ENCODE data around the gene LGMN.

The LGMN gene

DNA sequence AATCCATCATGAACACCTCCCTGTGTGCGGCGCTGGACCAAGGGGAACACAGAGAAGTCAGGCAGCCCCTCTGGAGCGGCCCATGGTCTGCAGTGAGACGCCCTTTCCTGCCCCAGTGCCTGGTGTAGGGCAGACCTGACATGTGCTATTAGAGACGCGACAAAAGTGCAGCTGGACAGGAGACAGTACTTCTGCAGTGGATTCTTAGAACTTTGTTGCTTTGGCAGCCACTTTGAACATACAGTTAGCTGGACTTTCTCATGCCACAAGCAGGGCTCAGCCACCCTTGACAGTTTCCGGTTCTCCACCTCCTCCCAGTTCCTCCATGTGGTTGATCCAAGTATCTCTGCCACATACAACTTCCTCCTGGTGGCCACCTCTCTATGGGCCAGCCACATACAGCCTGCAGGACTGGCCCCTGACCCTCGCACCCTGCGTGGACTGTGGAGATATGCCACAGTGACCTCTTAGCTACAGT, 45.9 kb downstream of the LGMN start:
- no peak overlapping the region for H3K27ac ChIP-seq (ENCODE audit: insufficient read depth, low read length, poor library complexity, severe bottlenecking)
- H3K4me3 ChIP-seq (ENCODE audit: insufficient read depth, low read depth, low read length, poor library complexity, severe bottlenecking), result no peak overlapping the region
- no peak for DNase-seq
- no peaks in the 10 kb centered on the region for H3K36me3 ChIP-seq (ENCODE audit: control insufficient read depth, insufficient read depth, low read length)
- H3K27me3 ChIP-seq (replicated peaks; ENCODE audit: control insufficient read depth, insufficient read depth, low read length, poor library complexity, severe bottlenecking), result no peaks in the 10 kb centered on the region
- H3K9me3 ChIP-seq (ENCODE audit: control insufficient read depth, low read length), result no peaks in the 10 kb centered on the region
- no peaks in the 10 kb centered on the region for H3K4me1 ChIP-seq (ENCODE audit: control insufficient read depth, insufficient read depth, low read length, poor library complexity, severe bottlenecking)

DNA sequence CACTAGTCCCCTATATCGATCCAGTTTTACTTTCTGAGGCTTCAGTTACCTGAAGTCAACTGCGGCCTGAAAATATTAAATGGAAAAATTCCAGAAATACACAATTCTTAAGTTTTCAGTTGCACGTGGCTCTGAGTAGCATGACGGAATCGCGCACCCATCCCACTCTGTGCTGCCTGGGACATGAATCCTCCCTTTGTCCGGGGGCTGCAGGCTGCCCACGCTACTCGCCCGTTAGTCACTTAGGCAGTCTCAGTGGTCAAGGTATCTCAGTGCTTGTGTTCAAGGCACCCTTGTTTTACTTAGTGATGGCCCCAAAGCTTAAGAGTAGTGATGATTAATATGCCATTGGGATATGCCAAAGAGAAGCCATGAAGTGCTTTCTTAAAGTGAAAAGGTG, 46.6 kb downstream of the LGMN start:
- DNase-seq, result no peak
- H3K9me3 ChIP-seq (ENCODE audit: control insufficient read depth, low read length), result no peaks in the 10 kb centered on the region
- no peak overlapping the region for H3K27ac ChIP-seq (ENCODE audit: insufficient read depth, low read length, poor library complexity, severe bottlenecking)
- no peaks in the 10 kb centered on the region for H3K4me1 ChIP-seq (ENCODE audit: control insufficient read depth, insufficient read depth, low read length, poor library complexity, severe bottlenecking)
- no peaks in the 10 kb centered on the region for H3K27me3 ChIP-seq (replicated peaks; ENCODE audit: control insufficient read depth, insufficient read depth, low read length, poor library complexity, severe bottlenecking)
- no peak overlapping the region for H3K4me3 ChIP-seq (ENCODE audit: insufficient read depth, low read depth, low read length, poor library complexity, severe bottlenecking)
- no peaks in the 10 kb centered on the region for H3K36me3 ChIP-seq (ENCODE audit: control insufficient read depth, insufficient read depth, low read length)

DNA sequence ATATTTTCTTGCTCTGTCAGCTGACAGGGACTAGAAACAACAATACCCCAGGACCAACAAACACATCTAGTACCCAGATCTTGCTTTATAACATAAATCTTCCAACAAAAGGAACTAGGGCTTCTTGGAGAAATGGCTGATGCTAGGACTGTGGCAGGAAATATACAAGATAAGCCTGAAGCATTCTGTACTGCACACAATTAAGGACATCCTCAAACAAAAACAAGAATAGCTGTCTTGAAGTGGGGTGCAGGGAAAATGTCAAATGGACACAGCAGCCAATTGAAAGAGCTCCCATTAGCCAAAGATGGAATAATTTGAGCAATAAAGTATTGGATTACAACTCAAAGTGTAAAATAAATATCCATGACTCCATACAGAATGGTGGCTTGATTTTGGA, 50.0 kb downstream of the LGMN start:
- Histone ChIP-seq H3K9me3 (ENCODE audit: control insufficient read depth, low read length) (no peaks in the 10 kb centered on the region), H3K27ac (ENCODE audit: insufficient read depth, low read length, poor library complexity, severe bottlenecking) (no peak overlapping the region), H3K4me3 (ENCODE audit: insufficient read depth, low read depth, low read length, poor library complexity, severe bottlenecking) (no peak overlapping the region), H3K27me3 (replicated peaks; ENCODE audit: control insufficient read depth, insufficient read depth, low read length, poor library complexity, severe bottlenecking) (no peaks in the 10 kb centered on the region), H3K4me1 (ENCODE audit: control insufficient read depth, insufficient read depth, low read length, poor library complexity, severe bottlenecking) (peaks cover 3% of the 10 kb centered on the region), H3K36me3 (ENCODE audit: control insufficient read depth, insufficient read depth, low read length) (no peaks in the 10 kb centered on the region)
- no peak for DNase-seq

DNA sequence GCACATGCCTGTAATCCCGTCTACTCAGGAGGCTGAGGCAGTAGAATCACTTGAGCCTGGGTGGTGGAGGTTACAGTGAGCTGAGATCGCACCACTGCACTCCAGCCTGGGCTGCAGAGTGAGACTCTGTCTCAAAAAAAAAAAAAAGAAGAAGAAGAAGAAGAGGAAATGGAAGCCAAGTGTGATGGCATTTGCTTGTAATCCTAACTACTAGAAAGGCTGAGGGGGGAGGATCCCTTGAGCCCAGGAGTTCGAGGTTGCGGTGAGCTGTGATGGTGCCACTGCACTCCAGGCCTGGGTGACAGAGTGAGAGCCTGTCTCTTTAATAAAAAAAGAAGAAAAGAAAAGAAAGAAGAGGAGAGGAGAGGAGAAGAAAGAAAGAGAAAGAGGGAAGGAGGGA, 52.1 kb downstream of the LGMN start:
- Histone ChIP-seq H3K27ac (ENCODE audit: insufficient read depth, low read length, poor library complexity, severe bottlenecking) (no peak overlapping the region), H3K36me3 (ENCODE audit: control insufficient read depth, insufficient read depth, low read length) (no peaks in the 10 kb centered on the region), H3K4me3 (ENCODE audit: insufficient read depth, low read depth, low read length, poor library complexity, severe bottlenecking) (no peak overlapping the region), H3K4me1 (ENCODE audit: control insufficient read depth, insufficient read depth, low read length, poor library complexity, severe bottlenecking) (peaks cover 17% of the 10 kb centered on the region), H3K27me3 (replicated peaks; ENCODE audit: control insufficient read depth, insufficient read depth, low read length, poor library complexity, severe bottlenecking) (no peaks in the 10 kb centered on the region), H3K9me3 (ENCODE audit: control insufficient read depth, low read length) (no peaks in the 10 kb centered on the region)
- DNase-seq, result no peak

DNA sequence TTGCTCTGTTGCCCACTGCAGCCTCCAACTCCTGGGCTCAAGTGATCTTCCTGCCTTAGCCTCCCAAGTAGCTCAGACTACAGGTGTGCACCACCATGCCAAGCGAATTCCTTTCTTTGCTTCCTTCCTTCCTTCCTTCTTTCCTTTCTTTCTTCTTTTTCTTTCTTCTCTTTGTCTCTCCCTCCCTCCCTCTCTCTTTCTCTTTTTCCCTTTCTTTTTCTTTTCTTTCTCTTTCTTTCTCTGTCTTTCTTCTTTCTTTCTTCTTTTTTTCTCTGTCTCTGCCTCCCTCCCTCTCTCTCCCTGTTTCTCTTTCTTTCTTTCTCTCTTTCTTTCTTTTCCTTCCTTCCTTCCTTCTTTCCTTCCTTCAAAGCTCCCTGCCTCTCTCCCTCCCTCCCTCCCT, 52.9 kb downstream of the LGMN start:
- Histone ChIP-seq H3K27ac (ENCODE audit: insufficient read depth, low read length, poor library complexity, severe bottlenecking) (no peak overlapping the region), H3K36me3 (ENCODE audit: control insufficient read depth, insufficient read depth, low read length) (no peaks in the 10 kb centered on the region), H3K4me3 (ENCODE audit: insufficient read depth, low read depth, low read length, poor library complexity, severe bottlenecking) (no peak overlapping the region), H3K4me1 (ENCODE audit: control insufficient read depth, insufficient read depth, low read length, poor library complexity, severe bottlenecking) (peaks cover 17% of the 10 kb centered on the region), H3K27me3 (replicated peaks; ENCODE audit: control insufficient read depth, insufficient read depth, low read length, poor library complexity, severe bottlenecking) (no peaks in the 10 kb centered on the region), H3K9me3 (ENCODE audit: control insufficient read depth, low read length) (no peaks in the 10 kb centered on the region)
- no peak for DNase-seq

DNA sequence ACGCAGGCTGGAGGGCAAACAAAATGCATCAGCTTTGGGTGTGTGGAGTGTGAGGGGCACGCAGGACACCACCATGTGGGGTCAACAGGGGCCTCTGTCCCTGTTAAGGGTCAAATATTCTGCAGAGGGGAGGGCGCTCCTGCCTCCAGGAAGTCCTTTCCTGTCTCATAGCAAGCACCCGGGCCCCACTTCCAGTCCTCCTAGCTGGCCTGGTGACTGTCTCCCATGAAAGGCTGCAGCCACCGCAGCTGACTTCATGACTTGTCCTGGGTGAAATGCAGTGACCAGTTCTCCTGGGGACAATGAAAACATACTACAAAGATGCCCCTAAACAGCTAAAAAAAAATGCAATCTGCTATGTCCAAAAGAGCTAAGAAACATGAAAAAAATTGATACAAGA, 53.6 kb downstream of the LGMN start:
- Histone ChIP-seq H3K4me1 (ENCODE audit: control insufficient read depth, insufficient read depth, low read length, poor library complexity, severe bottlenecking) (peaks cover 17% of the 10 kb centered on the region), H3K9me3 (ENCODE audit: control insufficient read depth, low read length) (no peaks in the 10 kb centered on the region), H3K36me3 (ENCODE audit: control insufficient read depth, insufficient read depth, low read length) (peaks cover 7% of the 10 kb centered on the region), H3K27me3 (replicated peaks; ENCODE audit: control insufficient read depth, insufficient read depth, low read length, poor library complexity, severe bottlenecking) (no peaks in the 10 kb centered on the region), H3K4me3 (ENCODE audit: insufficient read depth, low read depth, low read length, poor library complexity, severe bottlenecking) (no peak overlapping the region), H3K27ac (ENCODE audit: insufficient read depth, low read length, poor library complexity, severe bottlenecking) (no peak overlapping the region)
- no peak for DNase-seq

DNA sequence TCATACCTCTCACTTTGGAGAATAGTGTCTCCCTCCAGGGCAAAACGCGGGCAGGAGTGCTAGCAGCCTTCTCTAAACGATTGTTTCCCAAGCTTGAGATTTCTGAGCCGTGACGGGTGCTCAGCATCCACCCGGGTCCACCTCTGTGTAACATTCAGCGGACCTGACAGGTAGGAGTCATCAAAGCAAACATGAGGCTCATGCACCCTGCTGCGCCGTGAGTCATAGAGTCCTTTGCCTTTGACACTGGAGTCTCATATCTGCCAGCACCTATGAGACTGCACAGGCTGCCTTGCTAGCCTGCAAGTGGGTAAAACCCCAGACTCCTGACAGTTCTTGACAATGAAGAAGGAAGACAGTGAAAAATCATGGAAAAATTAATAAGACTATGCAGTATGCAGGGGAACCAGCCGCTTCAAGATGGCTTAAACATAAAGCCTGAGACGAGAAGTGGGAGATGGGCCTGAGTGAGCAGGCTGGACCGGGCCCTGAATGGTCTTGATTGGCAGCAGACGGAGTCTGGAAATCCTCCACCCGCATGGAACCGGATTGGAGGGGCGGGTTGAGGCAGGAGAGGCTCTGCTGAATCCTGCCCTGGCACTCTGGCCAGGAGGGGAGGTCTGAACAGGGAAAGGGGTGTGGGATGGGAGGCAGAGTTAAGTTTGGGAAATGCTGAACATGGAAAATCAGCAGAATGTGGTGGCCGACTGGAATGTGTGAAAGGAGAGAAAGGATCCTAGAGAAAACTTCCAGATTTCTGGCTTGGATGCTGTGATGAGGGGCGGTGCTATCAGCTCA, 54.2 kb downstream of the LGMN start:
- Histone ChIP-seq H3K36me3 (ENCODE audit: control insufficient read depth, insufficient read depth, low read length) (peaks cover 8% of the 10 kb centered on the region), H3K27me3 (replicated peaks; ENCODE audit: control insufficient read depth, insufficient read depth, low read length, poor library complexity, severe bottlenecking) (no peaks in the 10 kb centered on the region), H3K27ac (ENCODE audit: insufficient read depth, low read length, poor library complexity, severe bottlenecking) (no peak overlapping the region), H3K4me3 (ENCODE audit: insufficient read depth, low read depth, low read length, poor library complexity, severe bottlenecking) (no peak overlapping the region), H3K4me1 (ENCODE audit: control insufficient read depth, insufficient read depth, low read length, poor library complexity, severe bottlenecking) (peaks cover 17% of the 10 kb centered on the region), H3K9me3 (ENCODE audit: control insufficient read depth, low read length) (no peaks in the 10 kb centered on the region)
- DNase-seq, result no peak

DNA sequence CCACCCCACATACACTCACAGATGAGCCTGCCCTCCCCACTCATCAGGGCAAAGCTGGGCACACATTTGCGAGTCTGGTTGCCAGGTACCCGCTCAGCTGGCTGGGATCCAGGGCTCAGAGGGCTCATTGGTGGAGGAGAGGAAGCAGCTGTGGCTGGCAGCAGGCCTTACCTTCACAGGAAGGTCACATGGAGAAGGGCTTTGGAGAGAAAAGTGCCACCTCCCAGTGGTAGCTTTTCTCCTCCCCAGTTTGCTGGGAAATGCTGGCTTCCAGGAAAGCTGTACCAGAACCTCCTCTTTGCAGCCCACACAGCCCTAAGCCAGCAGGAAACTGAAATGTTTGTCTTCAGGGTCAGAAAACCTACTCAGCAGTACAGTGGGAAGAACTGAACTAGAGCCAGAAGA, 55.6 kb downstream of the LGMN start:
- H3K27ac ChIP-seq (ENCODE audit: insufficient read depth, low read length, poor library complexity, severe bottlenecking), result no peak overlapping the region
- no peak overlapping the region for H3K4me3 ChIP-seq (ENCODE audit: insufficient read depth, low read depth, low read length, poor library complexity, severe bottlenecking)
- DNase-seq, result no peak
- peaks cover 20% of the 10 kb centered on the region for H3K36me3 ChIP-seq (ENCODE audit: control insufficient read depth, insufficient read depth, low read length)
- H3K27me3 ChIP-seq (replicated peaks; ENCODE audit: control insufficient read depth, insufficient read depth, low read length, poor library complexity, severe bottlenecking), result no peaks in the 10 kb centered on the region
- H3K9me3 ChIP-seq (ENCODE audit: control insufficient read depth, low read length), result no peaks in the 10 kb centered on the region
- peaks cover 17% of the 10 kb centered on the region for H3K4me1 ChIP-seq (ENCODE audit: control insufficient read depth, insufficient read depth, low read length, poor library complexity, severe bottlenecking)

DNA sequence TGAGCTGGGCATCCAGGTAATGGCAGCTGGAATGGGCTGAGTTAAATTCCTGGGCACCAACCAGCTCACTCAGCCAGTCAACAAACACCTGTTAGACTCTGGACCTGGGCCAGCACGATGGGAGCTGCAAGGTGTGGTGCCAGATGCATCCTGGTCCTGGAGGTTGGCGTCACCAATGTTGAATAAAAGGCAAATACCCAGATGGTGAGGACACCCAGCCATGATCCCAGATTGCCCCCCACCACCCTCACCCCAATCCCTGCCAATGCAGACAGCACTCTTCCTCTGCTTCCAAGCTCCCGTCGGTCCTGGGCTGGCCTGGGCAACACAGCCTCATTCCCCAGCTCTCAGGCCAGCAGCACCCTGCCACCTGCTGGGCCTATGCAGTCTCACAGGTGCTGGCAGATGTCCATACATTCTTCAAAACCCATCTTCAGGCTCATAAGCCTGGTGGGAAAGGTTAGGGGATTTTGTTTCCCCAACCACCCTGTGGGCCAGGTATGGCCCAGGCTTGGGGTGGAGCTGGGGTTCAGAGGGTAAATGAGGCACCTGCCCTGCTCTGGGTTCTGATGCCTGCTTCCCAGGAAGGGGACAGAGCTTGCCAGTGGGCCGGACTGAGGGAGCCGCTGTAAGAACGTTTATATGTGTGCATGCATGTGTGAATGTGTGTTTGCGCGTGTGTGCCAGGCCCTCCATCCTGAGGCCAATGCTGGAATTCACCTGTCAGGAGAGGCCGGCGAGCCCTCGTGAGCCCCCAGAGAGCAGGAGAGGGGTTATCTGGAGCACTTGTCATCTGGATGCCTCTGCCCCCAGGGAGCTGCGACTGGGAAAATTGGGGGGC, 58.0 kb downstream of the LGMN start:
- no peak for DNase-seq

More for the DNA sequence above, 58.0 kb downstream of the LGMN start:
- peaks cover 43% of the 10 kb centered on the region for H3K36me3 ChIP-seq (ENCODE audit: control insufficient read depth, insufficient read depth, low read length)
- no peak overlapping the region for H3K27ac ChIP-seq (ENCODE audit: insufficient read depth, low read length, poor library complexity, severe bottlenecking)
- H3K4me3 ChIP-seq (ENCODE audit: insufficient read depth, low read depth, low read length, poor library complexity, severe bottlenecking), result no peak overlapping the region
- H3K4me1 ChIP-seq (ENCODE audit: control insufficient read depth, insufficient read depth, low read length, poor library complexity, severe bottlenecking), result peaks cover 20% of the 10 kb centered on the region
- H3K27me3 ChIP-seq (replicated peaks; ENCODE audit: control insufficient read depth, insufficient read depth, low read length, poor library complexity, severe bottlenecking), result no peaks in the 10 kb centered on the region
- no peaks in the 10 kb centered on the region for H3K9me3 ChIP-seq (ENCODE audit: control insufficient read depth, low read length)
